MM.1S (cell line): Measurements from ENCODE around the gene SMOC1.

ENCODE experiments used
- CTCF ChIP-seq: fragments of 300-600 bp; sonication (generic); IDR thresholded peaks from 2 replicates; pipeline ENCODE4 v1.5.1; 2016; ENCODE audit warnings: antibody characterized with exemption, low read length, mixed read lengths
- EZH2 ChIP-seq: fragments of 300-600 bp; sonication (generic); optimal IDR thresholded peaks from 2 replicates; pipeline ENCODE3; 2017; ENCODE audit warnings: low read depth, mild to moderate bottlenecking, antibody characterized with exemption, low read length, mixed read lengths
- EZH2phosphoT487 ChIP-seq: fragments of 300-600 bp; sonication (generic); IDR thresholded peaks from 2 replicates; pipeline ENCODE4 v1.6.1; 2018; ENCODE audit warnings: antibody characterized with exemption, low read length

DNA sequence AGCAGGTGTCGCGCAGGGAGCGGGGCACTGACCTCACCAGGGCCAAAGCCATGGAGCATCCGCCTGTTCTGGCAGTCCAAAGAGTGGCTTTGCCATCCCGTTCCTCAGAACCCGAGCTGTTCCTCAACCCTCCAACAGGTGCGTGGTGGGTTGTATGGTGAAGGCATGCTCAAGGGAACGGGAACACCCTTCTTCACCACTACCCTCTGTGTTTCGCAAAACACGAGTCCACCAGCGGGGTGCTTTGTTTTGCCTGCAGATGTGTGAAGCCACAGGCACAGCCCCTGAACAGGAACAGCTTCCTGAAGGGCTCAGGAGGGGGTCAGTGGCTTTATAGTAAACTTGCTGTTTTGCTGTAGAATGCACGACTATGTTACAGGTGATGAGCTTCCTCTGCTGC lies 52.7 kb downstream of the SMOC1 start:
- TF ChIP-seq EZH2phosphoT487 (no peak), CTCF (no peak), EZH2 (no peak)
